Body of pancreas (tissue), 4 donors: ENCODE measurements around the gene ZNHIT6.

Experiments
- CTCF ChIP-seq, 7 experiments: fragments of 450-650 bp in 4 of 7; fragments of 200-600 bp in 3 of 7; sonication (generic) in 3 of 7; IDR thresholded peaks; one replicate each; pipeline ENCODE4 v1.5.1; 2016 to 2019; ENCODE audit warnings: antibody characterized with exemption in 7 of 7
- POLR2A ChIP-seq, 3 donors: fragments of 450-650 bp; IDR thresholded peaks; one replicate each; pipeline ENCODE4 v1.6.1; 2016; ENCODE audit warnings: antibody characterized with exemption in 3 of 3, mild to moderate bottlenecking in 2 of 3

- TF ChIP-seq CTCF (IDR thresholded peaks at IDR 0.05) (no peak), POLR2A (IDR thresholded peaks at IDR 0.05) (no peak)
These were observed 39.9 kb upstream of the ZNHIT6 start for GRCh38 chr1:85748120-85748519.
